NCI-H1105 (cell line): ENCODE results near the gene GAREM1.
"Not testable (repeated sequence)": the region's sequence is repeated elsewhere in the genome, so short reads cannot be mapped to it uniquely, and the experiment has no call there.

Source experiments
- DNase-seq: peaks from one replicate; lab custom pipeline; 2025; lab: John Stamatoyannopoulos, UW

GAREM1 gene

GRCh38 chr18:32368170-32368569, 102.5 kb downstream of the GAREM1 start:
- DNase-seq = no peak

GRCh38 chr18:32366586-32367538, 103.8 kb downstream of the GAREM1 start:
- no peak for DNase-seq

GRCh38 chr18:32362484-32362883, 108.2 kb downstream of the GAREM1 start:
- DNase-seq = no peak

GRCh38 chr18:32360682-32361345, 109.9 kb downstream of the GAREM1 start:
- no peak for DNase-seq

- no peak for DNase-seq
Observed at GRCh38 chr18:32358529-32358928, 112.2 kb downstream of the GAREM1 start.

- DNase-seq = no peak
Observed at GRCh38 chr18:32358075-32358474, 112.6 kb downstream of the GAREM1 start.

- no peak for DNase-seq
Observed at GRCh38 chr18:32355896-32356295, 114.8 kb downstream of the GAREM1 start.

GRCh38 chr18:32354518-32354917, 116.2 kb downstream of the GAREM1 start:
- DNase-seq = no peak

- DNase-seq = no peak
Observed at GRCh38 chr18:32353257-32353656, 117.4 kb downstream of the GAREM1 start.

- no peak for DNase-seq
Observed at GRCh38 chr18:32351032-32351431, 119.7 kb downstream of the GAREM1 start.

- DNase-seq = no peak
Observed at GRCh38 chr18:32349728-32350395, 120.8 kb downstream of the GAREM1 start.

GRCh38 chr18:32346671-32347070, 124.0 kb downstream of the GAREM1 start:
- DNase-seq = no peak

- DNase-seq = no peak
Observed at GRCh38 chr18:32343634-32344033, 127.0 kb downstream of the GAREM1 start.

- DNase-seq = not testable (repeated sequence)
Observed at GRCh38 chr18:32341112-32341511, 129.6 kb downstream of the GAREM1 start.

- DNase-seq = no peak
Observed at GRCh38 chr18:32339045-32339444, 131.6 kb downstream of the GAREM1 start.

GRCh38 chr18:32337821-32338220, 132.9 kb downstream of the GAREM1 start:
- no peak for DNase-seq

- DNase-seq = no peak
Observed at GRCh38 chr18:32337347-32337746, 133.3 kb downstream of the GAREM1 start.

GRCh38 chr18:32335228-32335627, 135.5 kb downstream of the GAREM1 start:
- DNase-seq = no peak

- DNase-seq = no peak
Observed at GRCh38 chr18:32333781-32334180, 136.9 kb downstream of the GAREM1 start.

GRCh38 chr18:32332708-32333107, 138.0 kb downstream of the GAREM1 start:
- DNase-seq = no peak

GRCh38 chr18:32328974-32329373, 141.7 kb downstream of the GAREM1 start:
- DNase-seq = no peak

- DNase-seq = no peak
Observed at GRCh38 chr18:32328379-32328778, 142.3 kb downstream of the GAREM1 start.
